GM21825 (cell line): ENCODE data around the gene EIF2S2.

Experiments
- ATAC-seq: cut with Tn5 transposase; IDR thresholded peaks from one replicate; pipeline ENCODE4 v1.9.1; 2021; ENCODE audit warnings: mild to moderate bottlenecking, moderate library complexity; ENCODE audit not compliant: unreplicated experiment

EIF2S2 gene

DNA sequence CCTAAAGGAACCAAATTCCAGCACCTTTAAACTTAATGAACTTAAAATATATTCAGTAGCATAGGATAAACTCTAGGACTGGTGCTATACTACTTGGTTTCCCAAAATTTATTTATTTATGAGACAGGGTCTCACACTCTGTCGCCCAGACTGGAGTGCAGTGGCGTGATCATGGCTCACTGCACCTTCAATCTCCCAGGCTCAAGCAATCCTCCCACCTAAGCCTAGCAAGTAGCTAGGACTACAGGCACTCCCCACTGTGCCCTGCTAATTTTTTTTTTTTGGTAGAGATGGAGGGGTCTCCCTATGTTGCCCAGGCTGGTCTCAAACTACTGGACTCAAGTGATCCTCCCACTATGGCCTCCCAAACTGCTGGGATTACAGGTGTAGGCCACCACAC, 21.4 kb downstream of the EIF2S2 start:
- ATAC-seq, result no peak

DNA sequence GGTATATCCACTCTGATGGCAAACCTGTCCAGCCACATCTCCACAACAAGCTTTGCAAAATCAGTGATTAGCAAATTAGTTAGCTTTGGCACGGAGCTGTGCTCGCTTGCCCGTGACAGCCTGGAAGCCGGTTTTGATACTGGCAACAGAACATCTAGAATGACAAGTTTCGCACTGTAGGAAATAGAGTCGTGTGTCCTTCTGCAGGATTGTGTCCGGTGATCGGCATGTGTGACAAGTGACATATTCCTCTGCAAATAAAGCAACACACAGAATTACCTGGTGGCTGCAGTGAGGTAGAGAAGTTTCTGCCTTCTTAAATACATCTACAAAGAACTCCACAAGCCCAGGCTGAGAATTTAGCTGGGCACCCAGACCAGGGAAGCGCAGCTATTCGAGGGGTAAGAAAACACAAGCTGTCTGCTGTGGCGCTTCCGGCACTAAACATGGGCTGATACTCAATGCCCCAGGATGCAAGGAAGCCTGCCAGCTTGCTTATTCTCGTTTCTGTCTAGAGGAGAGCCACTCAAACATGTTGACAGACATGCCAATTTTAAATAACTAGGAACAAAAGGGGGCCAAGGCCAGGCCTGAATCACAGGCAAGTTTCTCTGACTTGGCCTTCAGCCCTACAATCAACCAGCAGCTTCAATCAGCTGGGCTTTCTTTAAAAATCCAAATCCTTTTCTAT, 22.2 kb downstream of the EIF2S2 start:
- no peak for ATAC-seq

DNA sequence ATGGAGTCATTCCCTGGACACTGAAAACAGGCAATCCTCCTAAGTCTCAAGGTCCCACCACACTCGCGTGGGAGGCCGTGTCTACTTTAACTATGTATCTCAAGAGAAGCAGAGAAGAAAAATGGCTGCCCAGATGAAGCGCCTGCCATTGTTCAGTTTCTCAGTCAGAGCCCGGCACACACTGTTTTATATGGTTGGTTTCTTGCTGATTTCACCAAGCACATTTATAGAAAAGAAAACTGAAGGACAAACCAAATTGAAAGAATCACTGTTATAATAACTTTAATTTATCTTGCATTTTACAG, 22.9 kb downstream of the EIF2S2 start:
- ATAC-seq, result no peak

DNA sequence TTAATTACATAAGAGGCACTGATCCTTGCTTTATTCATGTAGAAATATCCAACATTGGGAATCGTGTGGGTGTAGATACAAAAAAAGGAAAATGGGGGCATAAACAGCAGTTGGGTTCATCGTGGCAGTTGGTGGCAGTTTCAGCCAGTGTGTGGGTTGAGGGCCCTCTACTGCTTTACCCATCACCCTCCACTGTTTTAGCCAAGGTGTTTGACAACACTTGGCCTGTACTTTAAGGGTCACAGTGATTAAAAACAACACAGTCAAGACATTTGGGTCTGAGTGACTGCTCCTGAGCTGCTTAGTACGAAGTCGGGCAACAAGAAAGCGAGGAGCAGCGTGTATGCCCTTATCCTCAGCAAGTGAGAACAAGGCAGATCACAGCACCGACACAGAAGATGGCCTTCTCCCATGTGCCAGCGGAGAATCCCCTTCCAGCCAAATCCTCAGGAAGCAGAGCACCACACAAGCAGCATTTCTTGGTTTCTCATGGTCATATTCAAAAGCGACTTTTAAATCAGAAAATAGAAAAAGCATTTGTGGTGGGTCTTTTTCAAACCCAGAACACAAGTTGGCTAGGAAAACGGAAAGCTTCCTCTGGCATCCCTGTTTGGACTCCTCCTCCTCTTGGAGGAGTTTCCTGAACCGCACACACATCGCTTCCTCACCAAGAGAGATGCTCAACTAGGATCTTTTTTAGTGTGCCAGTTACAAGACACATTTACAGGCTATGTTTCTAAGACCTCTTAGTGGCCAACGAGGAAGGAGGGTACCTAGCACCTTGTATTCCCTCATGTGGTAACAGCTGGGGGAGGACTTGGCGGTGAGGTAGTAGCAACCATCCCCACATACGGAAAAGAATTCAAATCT, 23.5 kb downstream of the EIF2S2 start:
- no peak for ATAC-seq

DNA sequence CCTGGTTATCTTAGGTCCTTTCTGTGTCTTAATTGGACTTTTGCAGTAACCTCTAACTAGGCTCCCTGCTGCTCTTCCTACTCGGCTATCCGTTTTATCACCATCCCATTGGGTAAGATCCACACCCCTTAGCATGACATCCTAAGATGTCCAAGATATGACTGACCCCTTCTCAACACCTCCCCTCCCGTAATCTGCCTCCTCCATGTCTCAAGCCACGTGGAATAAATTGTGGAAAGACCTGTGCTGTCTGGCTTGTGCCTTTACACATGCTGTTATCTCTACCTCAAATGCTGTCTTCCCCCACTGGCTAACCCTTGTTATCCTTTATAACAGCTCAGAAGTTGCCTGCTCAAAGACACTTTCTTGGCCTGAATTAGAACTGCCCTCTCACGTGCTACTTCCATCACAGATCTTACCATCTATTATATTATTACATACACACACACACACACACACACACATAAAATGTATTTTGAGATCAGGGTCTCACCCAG, 26.5 kb downstream of the EIF2S2 start:
- ATAC-seq, result no peak

DNA sequence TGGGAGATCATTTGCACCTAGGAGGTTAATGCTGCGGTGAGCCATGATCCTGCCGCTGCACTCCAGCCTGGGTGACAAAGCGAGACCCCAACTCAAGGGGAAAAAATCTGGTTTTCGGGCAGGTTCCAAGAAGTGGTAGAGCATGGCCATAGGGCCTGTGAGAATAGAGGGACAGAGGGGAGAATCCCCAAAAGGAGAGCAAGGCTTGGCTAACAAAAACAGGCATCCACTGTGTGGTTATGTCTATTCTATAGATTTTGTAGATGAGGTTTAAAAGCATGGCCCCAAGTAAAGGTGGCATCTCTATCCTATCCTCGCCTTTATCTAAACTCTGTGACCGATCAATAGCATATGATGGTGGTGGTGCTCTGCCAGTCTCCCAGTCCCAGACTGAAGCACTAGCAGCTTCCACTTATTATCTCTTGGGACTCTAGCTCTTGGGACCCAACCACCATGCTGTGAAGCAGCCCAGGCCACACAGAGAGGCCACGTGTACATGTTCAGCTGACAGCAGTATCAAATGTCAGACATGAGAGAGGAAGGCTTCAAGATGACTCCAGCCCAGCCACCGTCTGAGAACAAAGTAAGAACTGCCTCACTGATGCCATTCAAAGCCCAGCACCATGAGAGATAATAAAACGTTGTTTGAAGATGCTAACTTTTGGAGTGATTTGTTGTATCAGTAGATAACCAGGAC, 27.7 kb downstream of the EIF2S2 start:
- ATAC-seq, result no peak

DNA sequence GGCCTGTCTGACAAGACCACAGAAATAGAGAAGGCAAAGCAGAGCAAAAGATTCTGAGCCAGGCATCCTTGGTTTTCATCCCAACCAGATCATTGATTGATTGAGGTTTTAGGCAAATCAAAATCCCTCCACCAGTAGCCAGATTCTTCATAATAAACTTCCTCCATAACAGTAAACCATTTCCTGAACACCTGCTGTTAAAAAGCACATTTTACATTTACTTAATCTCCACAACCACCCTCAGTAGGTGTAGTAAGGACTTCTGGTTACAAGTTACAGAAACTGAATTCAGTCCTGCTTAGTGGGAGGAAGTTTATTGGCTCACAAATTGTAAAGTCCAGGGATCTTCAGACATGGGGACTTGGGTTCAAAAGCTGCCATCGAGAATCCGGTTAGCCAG, 28.3 kb downstream of the EIF2S2 start:
- no peak for ATAC-seq

DNA sequence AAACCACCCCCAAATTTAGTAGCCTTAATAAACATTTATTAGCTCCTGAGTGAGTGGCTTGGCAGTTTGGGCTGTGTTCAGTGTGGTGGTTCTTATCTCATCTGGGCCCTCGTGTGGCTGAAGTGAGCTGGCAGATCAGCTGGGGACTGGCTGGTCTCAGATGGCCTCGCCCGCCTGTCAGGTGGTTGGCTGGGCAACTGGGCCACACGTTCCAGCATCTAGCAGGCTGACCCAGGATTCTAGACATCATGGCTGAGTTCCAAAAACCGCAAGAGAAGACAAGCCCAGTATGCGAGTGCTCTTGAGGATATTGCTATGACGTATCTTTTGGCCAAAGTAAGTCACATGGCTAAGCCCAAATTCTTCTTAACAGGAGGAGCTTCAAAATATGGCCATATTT, 28.9 kb downstream of the EIF2S2 start:
- ATAC-seq, result no peak

DNA sequence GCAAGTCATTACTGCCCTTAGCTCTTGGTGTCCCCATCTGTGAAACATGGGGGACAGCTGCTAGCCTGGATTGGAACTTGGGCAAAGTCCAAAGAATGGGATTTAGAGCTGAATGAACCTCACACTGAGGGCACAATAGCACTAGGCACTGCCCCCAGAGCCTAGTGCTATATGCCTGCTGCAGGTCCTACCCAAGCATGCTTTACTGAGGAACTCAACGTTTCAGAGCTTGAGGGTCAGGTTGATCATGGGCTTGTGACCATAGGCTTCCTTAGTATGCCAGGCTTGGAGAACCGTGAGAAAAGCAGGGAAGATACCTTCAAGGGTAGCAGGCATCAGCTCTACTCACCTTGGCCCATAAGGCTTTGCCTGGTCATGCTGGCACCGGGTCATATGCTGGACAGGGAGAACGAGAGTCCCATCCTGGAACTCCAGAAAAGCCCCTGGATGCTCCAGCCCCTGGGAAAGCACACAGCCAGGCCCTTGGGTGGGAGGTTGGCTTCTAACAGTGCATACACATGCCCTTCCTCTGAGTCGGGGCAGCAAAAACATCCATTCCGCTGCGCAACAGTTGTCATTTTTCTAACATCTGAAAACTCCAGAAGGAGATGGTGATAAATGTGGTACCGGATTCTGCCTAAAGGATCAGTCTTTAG, 29.7 kb downstream of the EIF2S2 start:
- no peak for ATAC-seq

DNA sequence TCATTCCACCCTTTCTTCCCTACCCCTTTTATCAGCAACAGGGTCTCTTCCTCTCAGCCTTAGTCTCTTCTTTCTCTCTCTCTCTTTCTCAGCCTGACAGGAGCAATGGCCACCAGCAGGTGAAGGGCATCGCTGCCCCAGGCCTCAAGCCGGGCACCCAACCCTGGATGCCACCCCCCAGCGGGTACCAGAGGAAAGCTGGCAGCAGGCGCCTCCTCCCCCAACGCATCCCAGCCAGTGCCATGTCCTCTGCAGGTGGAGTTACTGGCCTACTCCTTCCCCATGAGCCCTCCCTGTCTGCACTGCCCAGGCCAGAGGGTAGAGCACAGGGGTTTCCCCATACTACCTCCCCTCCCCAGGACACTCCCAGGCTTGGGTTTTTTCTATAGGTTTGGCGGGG, 32.2 kb downstream of the EIF2S2 start:
- no peak for ATAC-seq

DNA sequence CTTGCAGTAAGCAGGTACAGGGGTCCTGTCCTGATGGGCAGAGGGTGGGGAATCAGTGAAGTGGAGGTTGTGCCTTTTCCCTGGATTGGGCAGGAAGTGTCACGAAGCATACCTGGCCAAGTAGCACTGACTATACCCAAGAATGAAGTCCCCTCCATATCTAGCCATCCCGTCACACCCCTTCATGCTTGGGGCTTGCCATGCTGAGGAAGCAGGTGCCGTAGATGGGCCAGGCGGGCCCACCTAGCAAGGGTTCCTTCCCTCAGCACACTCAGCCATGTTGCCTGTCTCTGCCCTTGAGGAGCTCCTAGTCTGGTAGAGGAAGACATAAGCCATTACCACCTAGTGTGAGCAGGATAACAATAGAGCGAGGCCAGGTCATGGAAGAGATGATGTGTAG, 33.5 kb downstream of the EIF2S2 start:
- ATAC-seq, result no peak

DNA sequence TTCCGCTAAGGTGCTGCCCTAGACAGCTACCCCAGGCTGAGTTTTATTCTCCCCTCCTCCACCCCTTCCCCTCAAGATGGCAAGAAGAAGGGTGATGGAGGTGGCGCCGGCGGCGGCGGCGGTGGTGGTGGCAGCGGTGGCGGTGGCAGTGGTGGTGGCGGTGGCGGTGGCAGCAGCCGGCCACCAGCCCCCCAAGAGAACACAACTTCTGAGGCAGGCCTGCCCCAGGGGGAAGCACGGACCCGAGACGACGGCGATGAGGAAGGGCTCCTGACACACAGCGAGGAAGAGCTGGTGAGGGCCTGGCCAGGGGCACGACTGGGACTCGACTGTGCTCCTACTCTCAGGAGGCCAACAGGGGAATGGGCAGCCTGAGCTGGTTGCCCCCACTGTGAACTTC, 35.1 kb downstream of the EIF2S2 start:
- no peak for ATAC-seq

DNA sequence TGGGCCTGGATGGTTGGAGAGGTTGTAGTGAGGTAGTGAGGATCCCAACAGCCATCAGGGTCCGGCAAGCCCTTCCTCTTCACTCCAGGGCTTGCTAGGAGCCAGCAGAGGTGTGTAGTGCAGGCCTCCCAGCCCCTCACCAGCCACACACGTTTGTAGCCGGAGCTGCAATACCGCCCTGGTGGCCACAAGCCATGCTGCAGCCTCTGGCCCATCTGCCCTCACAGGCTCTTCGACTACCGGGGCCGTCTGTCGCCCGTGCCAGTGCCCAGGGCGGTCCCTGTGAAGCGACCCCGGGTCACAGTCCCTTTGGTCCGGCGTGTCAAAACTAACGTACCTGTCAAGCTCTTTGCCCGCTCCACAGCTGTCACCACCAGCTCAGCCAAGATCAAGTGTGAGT, 36.4 kb downstream of the EIF2S2 start:
- ATAC-seq, result no peak

DNA sequence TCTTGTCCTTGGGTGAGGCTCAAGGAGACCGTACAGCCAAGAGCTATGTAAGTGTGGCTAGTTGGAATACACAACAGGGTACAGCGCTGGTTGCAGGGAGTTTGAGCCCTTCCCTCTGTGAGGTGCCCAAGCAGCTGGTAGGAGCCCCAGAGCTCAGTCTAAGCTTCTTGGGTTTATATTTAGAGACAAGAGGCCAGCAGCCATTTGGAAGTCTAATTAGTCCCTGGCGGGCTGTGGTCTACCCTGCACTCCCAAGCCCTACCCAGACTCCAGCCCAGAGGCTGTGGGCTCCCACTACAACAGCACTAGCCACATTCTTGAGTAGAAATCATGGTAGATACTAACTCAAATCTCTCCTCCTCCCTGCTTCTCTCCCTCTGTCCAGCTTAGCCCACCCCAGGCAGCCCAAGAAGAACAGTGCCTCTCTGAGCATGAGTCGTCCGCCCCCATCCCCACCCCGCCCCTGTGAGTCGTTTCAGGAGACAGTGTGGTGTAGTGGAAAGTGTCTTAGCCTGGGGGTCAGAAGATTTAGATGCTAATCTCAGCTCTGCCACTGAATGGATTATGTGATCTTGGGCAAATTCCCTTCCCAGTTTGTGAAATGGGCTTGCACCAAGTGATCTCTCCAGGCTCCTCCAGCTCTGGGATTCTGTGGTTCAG, 37.8 kb downstream of the EIF2S2 start:
- no peak for ATAC-seq

DNA sequence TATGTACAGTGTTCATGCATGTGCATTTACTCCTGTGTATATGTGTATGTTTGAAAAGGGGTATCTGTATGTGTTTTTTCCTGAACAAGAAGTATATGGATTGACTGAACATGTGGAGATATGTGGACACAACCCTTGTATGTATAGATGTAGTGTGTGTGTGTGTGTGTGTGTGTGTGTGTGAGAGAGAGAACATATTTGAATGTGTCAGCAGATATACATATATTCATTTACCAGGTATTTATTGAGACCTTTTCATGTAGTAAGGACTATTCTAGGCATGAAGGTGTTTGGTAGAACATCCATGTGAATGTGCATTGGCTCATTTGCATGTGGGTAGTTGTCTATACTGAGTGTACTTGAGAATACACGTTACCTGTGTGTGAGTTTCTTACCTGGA, 39.3 kb downstream of the EIF2S2 start:
- no peak for ATAC-seq

DNA sequence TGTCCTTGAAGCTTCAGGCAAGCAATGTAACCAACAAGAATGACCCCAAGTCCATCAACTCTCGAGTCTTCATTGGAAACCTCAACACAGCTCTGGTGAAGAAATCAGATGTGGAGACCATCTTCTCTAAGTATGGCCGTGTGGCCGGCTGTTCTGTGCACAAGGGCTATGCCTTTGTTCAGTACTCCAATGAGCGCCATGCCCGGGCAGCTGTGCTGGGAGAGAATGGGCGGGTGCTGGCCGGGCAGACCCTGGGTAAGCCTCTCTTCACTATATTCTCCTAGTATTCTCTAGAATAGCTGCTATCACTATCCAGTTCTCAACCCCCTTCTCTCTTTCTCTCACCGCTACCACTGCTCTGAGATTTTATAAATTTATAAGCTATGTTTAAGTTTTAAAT, 40.0 kb downstream of the EIF2S2 start:
- ATAC-seq, result no peak

DNA sequence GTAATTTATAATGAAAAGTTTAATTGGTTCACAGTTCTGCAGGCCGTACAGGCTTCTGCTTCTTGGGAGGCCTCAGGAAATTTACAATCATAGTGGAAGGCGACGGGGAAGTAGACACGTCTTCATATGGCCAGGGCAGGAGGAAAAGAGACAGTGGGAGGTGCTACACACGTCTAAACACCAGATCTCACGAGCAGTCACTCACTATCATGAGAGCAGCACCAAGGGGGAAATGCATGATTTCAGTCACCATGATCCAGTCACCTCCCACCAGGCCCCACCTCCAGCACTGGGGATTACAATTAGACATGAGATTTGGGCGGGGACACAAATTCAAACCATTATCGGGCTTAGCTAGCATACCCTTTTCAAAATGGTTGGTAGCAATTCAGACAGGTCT, 41.2 kb downstream of the EIF2S2 start:
- no peak for ATAC-seq

DNA sequence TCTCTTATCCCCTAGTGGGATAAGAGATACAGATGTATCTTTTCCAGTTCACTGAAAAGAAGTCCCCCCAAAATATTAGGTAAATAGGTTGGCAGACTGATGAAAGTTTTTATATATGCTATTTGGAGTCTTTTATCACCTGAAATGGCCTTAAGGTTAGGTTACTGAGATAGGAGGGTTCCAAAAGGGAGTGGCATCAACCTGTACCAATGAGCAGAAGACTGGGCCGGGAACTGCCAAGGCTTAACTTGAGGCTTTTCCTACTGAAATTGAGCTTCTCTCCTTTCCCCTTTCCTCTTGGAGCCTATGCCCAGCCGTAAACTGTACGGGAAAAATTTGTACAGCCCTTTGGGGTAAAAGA, 42.0 kb downstream of the EIF2S2 start:
- no peak for ATAC-seq

DNA sequence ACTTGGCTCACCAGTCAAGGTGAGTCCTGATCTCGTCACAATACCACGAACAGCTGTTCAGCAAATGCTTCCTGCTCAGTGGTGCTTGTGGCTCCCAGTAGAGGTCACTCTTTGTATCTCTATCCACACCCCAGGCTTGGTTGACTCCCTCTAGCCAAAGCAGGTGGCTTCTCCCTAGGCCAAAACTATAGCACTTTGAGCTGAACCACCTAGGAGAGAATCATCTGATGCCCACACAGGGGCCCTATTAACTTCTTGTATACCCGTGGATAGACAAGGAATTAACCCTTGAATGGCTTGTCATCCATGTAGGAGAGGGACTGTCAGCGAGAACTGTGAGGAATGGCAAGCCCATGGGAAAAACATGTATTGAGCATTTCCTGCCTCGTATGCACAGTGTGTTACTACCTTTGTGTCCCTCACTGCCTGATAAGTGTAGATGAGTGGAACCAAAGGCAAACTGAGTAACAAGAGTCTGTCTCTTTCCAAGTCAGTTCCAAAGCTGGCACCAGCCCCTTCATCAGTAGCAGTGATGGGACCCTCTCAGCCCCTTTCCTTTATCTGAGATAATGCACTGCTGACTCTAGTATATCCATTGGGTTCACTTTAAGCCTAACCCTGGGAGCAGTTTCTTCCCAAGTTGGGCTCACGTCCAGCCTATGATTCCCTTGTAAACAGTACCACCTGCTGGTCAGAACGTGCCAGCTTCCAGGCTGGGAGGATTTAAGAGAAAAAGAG, 42.5 kb downstream of the EIF2S2 start:
- ATAC-seq, result peak; percentile 62

DNA sequence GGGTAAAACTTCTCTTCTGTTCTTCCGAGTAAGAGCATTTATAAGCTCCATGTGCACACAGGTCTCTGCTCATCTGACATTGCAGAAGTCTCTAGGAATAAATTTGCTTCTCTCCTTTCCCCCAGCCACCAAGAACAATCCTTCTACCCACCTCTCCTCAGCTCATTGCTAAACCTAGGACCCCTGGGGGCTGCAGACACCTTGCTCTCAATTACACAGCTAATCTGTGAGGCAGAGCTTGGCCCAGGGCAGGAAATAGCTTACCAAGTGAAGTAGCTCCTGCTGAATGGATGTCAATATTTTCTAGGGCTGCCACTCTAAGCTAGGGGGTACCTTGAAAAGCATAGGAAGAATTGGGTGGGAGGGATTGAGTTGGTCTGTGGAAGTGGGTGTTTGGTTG, 44.0 kb downstream of the EIF2S2 start:
- ATAC-seq, result no peak
